ENCODE measurements around the gene BCAS4.

Gene BCAS4

DNA sequence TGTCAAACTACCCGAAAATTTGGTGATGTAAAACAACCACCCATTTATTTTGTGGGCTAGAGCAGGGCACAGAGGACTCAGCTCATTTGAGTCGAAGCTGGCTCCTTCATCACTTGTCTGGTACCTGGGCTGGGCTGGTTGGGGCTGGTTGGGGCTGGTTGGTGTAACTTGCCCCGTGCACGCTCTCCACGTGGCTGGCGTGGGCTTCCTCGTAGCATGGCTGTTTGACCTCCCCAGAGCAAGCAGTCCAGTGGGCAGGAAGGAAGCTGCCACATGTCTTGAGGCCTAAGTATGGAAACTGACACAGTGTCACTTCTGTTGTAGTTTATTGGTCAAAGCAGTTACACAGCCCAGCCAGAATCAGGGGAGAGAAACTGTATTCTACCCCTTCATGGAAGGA lies 27.1 kb downstream of the BCAS4 start:
- DNase-seq (ENCODE audit: low read depth), result no peak

DNA sequence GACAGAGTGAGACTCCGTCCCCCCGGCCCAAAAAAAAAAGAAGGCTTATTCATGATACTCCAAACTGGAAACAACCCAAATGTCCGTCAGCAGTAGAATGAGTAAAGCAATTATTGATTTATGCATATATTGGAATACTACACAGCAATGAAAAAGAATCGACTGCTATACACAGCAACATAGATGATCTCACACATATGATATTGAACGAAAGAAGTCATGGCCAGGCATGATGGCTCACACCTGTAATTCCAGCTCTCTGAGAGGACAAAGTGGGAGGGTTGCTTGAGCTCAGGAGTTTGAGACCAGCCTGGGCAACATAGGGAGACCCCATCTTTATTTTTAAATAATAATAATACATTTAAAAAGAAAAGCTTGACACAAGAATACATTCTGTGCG lies 28.5 kb downstream of the BCAS4 start:
- DNase-seq (ENCODE audit: low read depth), result no peak

DNA sequence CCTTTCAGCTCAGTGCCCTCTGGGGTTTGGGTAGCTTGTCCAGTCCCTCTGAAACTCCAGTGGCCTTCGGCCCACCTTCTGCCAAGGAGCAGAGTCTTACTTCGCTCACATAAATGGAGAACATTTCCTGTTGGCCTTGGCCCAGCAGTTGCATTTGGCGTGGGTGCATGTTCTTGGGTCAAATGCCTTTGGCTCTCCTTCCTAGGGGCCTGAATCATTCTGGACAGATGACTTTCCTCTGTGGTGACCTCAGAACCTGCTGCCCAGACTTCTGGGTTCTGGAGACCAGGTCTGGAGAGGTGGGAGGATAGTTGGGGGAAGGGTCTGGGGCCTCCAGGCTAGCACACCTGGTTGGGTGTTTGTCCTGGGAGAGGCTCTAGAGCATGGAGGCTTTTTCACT lies 29.3 kb downstream of the BCAS4 start:
- peak; percentile 82 for DNase-seq (ENCODE audit: low read depth)

DNA sequence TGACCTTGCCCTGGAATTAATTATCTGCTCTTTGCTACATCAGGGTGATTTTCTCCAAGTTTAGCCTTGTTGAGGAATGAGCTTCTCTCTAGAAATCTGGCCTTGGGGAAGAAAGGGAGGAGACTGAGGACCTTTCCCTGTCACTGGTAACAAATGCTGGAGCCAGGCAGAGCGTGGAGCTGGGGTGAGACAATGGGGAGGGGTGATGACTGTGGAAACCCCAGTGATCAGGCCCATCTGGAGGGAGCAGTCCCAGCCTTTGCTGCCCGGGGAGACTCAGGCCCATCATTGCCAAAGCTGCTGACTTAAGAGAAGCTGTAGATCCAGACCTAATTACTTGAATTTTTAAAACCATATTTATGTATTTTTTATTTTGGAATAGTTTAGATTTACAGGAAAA lies 31.3 kb downstream of the BCAS4 start:
- DNase-seq (ENCODE audit: low read depth), result peak; percentile 72

DNA sequence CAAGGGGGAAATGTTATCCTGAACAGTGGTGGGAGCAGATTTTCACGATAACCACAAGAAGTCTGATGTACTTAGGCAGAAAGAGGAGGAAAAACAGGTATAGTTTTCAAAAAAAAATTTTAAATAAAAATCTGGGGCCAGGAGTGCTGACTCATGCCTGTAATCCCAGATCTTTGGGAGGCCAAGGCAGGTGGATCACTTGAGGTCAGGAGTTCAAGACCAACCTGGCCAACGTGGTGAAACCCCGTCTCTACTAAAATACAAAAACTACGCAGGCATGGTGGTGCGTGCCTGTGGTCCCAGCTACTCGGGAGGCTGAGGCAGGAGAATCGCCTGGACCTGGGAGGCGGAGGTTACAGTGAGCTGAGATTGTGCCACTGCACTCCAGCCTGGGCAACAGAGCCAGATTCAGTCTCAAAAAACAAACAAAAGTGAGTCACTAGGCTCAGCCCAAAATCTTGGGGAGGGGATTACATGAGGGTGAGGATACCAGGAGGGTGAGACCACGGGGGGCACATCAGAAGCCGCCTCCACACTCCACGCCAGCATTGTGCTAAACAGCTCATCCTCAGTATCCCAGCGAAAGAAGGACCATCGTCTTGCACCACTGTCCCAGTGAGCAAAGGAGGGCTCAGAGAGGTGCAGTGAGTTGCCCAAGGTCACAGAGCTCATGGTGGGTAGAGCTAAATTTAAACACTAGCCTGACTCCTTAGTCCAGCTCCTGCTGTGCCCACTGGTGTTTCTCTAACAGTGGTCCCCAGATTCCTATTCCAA lies 33.7 kb downstream of the BCAS4 start:
- no peak for DNase-seq (ENCODE audit: low read depth)

DNA sequence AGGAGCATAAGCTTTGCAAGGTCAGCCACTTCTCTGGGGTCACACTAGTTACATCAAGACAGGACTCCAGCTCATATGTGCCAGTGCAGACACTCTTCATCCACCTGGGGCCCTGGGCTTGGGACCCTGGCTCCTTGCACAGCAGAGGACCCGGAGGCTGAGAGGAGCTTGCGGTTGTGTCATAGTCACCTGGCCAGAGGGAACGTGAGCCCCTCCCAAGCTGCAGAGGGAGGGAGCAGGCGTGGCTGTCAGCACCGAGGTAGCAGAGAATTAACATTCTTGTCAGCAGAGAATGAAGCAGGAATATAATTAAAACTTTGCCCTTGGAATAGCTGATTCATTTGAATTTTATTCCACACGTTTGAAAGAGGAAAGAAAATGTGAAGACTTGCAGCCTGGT lies 36.8 kb downstream of the BCAS4 start:
- DNase-seq (ENCODE audit: low read depth), result no peak

DNA sequence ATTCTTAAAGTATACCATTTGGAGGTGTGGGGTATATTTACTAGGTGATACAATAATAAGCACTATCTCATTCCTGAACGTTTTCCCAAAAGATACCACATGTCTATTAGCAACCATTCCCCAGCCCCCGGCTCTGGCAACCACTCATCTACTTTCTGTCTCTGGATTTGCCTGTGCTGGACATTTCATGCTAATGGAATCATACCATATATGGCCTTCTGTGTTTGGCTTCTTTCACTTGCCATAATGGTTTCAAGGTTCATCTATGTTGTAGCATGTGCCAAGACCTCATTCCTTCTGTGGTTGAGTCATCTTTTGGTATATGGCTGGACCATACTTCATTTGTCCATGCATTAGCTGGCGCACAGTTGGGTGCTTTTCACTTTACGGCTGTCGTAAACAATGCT lies 39.7 kb downstream of the BCAS4 start:
- peak; percentile 77 for DNase-seq (ENCODE audit: low read depth)

DNA sequence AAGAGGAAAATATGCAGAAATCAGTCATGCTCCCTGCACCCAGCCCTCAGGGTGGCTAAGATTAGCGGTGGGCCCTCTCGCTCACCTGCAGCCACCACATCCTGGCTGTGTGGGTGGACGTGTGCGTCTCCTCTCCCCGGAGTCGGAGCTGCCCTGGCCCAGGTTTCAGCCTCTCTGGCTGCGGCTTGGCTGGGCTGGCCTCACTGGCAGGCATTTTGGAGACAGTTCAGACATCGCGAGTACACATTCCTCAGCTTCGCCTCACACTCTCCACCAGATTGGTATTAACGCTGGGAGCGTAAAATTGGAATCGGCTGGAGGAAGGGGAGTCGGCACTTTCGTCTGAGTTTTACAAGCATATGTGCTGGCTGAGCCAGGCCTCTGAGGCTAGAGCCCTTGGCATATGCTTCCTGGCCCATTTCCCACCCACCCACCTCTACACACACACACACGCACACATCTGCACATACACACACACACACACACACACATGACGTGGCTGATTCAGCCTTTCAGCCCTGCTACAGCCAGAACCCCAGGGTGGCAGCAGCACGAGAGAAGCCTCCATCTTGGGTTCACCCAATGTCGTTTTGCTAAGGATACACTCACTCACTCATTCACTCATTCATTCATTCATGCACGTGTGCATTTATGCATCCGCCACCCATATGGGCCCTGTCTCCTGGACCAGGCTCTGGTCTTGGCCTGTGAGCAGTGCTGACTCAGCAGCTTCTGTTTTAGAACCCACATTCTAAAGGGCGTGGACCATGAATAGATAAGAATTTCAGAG lies 42.9 kb downstream of the BCAS4 start:
- DNase-seq (ENCODE audit: low read depth), result peak; percentile 89

DNA sequence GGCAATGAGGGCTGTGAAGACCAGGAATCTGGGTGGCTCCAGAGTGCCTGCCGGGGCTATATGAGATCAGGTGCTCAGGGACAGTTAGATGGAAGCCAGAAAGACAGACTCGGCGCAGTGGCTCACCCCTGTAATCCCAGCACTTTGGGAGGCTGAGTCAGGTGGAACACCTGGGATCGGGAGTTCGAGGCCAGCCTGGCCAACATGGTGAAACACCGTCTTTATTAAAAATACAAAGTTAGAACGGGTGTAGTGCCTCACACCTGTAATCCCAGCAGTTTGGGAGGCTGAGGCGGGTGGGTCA lies 43.4 kb downstream of the BCAS4 start:
- no peak for DNase-seq (ENCODE audit: low read depth)

DNA sequence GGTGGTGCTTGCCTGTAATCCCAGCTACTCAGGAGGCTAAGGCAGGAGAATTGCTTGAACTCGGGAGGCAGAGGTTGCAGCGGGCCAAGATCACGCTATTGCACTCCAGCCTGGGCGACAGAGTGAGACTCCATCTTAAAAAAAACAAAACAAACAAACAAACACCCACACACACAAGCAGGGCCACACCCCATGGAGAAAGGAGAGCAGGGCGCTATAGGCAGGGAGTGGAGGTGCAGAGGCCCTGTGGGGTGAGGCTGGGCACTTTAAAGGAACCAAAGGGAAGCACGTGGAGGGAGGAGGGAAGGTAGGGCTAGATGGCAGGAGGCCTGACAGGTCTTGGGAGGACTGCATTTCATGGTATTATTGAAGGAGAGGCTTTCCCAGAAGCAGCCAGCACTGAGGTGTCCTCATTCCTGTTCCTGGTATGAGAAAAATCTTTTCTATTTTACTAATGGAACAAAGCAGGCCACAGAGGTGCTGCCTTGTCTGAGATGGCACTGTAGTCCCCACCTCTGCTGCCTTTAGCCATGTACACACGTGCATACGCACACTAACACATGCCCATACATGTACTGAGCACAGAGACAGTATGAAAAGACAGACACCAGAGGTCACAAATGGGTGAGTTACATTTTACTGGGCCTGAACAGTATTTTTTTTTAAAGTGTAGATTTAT lies 44.0 kb downstream of the BCAS4 start:
- no peak for DNase-seq (ENCODE audit: low read depth)

DNA sequence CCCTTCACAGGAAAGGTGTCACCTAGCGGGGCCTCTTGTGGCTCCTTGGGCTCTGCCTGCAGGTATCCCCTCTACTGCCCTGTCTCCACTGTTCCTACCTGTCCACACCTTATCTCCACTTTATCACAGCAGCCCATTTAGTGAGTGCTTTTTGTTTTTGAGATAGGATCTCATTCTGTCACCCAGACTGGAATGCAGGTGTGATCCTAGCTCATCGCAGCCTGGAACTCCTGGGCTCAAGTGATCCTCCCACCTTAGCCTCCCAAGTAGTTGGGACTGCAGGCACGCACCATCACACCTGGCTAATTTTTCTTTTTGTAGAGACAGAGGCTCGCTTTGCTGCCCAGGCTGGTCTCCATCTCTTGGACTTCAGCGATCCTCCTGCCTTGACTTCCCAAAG lies 48.0 kb downstream of the BCAS4 start:
- no peak for DNase-seq (ENCODE audit: low read depth)

DNA sequence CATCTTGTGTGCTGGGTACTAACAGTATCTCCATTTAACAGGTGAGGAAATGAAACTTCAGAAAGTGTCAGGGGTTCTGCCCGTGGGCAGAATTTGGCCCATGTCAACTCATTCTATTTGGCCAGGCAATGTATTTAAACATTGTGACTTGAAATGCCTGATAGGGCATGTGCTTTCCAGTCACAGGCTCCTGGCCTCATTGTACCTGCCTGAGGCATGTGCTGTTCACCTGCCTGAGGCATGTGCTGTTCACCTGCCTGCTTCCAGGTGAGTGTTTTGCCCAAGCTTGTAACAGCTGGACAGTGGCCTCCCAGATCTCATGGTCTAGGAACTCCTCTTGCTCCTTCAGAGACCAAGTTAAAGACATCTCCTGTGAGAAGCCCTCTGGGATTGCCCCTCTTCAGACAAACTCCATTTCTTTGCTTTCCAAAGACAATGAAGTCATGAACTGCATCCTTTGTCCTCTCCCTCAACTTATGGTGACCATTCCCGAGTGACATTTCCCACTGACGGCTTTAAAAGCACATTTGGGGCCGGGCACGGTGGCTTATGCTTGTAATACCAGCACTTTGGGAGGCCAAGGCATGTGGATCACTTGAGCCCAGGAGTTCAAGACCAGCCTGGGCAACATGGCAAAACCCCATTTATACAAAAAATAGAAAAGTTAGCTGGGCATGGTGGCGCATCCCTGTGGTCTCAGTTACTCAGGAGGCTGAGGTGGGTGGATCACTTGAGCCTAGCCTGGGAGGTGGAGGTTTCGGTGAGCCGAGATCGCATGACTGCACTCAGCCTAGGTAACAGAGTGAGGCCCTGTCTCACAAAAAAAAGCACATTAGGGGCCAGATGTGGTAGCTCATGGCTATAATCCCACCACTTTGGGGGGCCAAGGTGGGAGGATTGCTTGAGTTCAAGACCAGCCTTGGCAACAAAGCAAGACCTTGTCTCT lies 48.7 kb downstream of the BCAS4 start:
- DNase-seq (ENCODE audit: low read depth), result no peak

DNA sequence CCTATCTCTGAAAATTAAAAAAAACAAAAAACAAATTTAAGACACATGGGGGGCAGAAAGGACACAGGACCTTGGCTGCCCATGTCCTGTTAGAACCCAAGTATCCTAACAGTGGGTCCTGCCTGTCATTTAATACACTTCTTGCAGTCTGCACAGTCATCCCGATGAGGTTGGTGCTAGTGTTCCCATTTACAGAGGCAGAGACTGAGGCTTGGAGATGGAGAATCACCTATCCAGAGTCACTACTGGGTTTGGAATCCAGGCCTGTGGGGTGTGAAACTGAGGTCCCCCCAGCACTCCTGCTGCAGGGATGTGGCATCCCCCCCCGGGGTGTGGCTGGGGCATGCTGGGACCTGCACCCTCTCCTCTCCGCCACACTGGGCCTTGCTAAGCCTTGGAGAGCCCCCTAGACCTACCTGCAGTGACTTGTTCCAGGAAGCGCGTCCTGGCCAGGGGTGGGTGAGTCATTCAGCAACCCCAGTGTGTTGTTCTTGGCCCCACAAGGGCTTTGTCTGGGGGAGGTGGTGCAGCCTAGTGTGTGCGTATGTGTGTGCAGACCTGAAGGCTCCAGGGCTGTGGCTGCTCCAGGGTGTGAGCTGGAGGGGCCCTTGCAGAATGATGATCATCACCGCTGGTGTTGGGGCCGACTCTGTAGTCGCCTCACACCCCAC lies 49.7 kb downstream of the BCAS4 start:
- DNase-seq (ENCODE audit: low read depth), result peak; percentile 38

DNA sequence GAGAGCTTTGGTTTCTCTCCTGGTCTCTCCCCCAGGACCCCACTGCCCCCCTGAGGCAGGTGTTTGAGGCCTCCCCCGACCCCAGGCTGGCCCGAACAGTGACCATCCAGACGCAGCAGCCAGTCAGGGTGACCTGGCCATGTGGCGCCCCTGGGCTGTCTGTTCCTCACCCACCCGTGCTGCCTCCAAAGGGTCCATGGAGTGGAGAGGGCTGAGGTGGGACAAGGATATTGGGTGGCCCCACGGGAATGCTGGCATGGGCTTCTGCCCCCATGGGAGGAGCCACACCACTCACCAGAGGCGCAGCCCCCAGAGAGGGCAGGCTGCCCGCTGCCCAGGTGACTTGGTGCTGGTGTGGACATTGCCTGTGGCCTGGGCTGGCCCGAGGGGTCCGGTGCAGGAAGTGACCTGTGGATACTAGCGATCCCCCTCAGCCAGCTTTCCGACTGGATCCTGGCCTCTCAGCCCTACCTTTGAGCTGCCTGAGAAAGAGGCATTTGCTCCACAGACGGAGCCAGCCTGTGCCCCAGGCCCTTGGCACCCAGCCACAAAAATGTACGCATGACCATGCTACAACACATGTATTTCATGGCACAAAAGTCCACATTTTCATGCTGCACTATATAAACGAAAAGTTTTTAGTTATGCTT lies 50.8 kb downstream of the BCAS4 start:
- no peak for DNase-seq (ENCODE audit: low read depth)

DNA sequence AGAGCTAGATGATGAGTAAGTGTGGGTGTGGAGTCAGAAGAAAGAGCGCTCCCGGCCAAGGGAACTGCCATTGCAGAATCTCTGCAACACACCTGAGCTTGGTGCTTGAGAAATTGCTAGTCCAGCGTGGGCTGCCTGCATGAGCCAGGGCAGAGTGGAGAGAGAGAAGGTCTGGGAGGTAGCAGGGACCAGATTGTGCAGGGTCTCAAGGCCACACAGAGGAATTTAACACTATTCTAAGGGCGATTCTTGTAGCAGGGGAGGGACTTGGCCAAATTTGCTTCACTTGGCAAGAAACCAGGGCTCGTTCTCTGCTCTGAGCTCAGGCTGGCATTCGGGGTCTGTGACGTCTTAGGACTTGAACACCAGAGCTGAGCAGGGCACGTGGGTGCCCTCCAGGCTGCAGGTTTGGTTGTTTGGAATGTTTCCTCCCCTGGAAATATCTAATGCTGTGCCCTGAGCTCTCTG lies 53.5 kb downstream of the BCAS4 start:
- DNase-seq (ENCODE audit: low read depth), result peak; percentile 15

DNA sequence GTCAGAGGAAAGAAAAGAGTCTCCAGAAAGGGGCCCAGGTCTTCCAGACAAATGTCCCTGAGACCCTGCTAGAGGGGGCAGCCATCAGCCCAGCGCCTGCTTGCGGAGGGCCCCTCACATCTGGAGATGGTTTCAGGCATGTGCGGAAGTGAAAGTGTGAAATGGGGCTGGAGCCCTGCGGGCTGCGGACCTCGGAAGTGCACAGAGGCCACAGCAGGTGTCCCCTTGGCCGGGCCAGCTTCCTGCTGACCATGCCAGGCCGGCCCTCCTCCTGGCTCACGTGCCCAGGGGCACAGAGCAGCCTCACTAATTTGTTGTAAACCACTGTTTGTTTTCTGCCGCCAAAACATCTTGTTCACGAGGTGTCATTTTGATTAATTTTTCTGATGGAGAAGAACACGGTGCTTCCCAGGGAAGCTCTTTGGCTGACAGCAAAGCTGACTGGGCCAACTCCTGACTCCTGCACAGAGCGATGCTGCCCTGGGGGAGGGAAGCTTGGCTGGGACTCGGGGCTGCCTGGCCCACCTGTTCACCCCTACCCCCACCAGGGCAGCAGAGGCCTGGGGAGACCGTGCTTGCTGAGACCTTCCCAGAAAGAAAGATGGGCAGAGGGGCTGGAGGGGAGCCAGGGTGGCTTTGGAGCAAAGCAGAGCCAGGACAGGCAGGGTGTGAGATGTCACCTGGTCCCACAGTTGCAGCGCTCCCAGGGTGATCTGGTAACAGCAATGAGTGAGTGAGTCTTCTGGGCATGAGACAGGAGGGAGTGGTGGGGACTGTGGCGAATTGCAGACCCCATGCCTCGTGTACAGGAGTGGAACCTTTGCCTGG lies 54.2 kb downstream of the BCAS4 start:
- DNase-seq (ENCODE audit: low read depth), result no peak

DNA sequence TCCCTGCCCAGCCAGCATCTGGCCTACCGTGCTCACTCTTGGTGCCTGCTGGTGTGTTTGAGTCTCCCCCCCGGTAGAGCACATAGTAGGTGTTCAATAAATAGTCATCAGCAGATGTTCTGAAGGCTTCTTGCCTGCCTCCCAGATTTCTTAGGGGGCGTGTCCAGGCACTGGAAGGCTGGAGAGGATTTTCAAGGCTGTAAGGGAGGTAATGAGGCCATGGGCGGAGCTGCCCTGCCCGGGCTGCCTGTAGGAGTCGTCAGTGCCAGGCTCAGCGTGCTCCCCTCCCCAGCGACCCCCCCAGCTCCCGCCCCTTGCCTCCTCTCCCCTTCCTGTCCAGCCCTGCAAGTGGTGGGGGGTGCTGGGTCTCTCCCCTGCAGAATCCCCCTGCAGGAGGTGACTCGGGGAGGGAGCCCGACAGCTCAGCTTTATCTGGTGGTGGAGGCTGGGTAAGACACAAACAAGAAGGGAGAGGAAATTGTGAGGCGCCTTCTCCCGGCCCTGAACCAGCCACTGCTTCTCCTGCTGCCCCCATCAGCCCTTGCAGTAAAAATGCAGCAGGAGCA lies 55.9 kb downstream of the BCAS4 start:
- DNase-seq (ENCODE audit: low read depth), result no peak

DNA sequence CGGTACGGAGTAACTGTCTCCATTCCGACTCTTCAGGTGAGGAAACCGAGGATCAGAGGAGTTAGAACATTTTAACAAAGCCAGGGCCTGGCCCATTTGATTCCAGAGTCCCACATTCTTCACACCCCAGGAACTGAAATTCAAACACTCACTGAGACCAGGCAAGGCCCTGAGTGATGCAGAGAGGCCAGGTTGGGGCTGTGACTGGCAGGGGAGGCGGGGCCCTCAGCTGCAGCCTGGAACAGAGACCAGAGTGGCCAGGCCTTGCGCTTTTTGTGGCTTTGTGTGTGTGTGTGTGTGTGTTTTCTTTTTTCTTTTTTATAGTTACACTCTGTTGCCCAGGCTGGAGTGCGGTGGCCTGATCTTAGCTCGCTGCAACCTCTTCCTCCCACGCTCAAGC lies 57.2 kb downstream of the BCAS4 start:
- no peak for DNase-seq (ENCODE audit: low read depth)

DNA sequence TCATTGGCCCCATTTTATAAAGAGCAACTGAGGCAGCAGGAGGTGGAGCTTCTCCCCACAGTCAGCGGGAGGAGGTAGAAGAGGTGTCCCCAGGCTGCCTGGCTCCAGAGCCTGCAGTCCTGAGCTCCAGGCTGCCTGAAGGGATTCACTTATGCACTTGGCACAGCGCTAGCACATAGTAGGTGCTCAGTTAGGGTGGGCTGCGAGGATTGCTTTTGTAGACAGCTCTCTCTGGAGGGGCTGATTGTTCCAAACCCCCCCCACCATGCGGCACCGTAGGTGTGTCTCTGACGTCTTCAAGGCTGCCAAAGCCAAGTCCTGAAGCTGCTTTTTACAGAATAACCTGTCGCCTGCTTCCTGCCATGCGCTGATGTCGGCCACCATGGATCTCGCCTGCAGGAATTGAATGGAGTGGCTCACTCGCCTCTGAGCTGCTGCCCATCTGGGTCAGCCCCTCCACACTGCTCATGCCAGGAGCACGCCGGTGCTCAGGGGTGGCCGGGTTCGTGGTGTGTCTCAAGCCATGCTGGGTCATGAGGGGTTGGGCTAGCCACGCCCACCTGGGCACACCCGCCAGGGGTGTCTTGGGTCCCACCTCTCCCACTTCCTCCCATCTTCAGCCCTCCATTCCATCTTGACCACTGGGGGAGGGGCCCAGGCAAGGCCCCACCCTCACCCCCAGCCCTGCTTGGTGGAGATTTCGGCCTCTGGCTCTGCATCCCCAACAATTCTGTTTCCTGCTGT lies 59.8 kb downstream of the BCAS4 start:
- DNase-seq (ENCODE audit: low read depth), result no peak
